Spleen (tissue), 7 donors: ENCODE measurements around the gene DBNL.

ENCODE experiments used
- CTCF ChIP-seq, 11 experiments: fragments of 200-600 bp in 7 of 11; fragments of 450-650 bp in 4 of 11; sonication (generic) in 4 of 11; IDR thresholded peaks in 8 of 11; conservative IDR thresholded peaks in 3 of 11; 1 replicate in 7 of 11; 2 replicates in 4 of 11; pipeline versions ENCODE4 v1.4.0 to v1.8.0; 2016 to 2021; ENCODE audit warnings: antibody characterized with exemption in 11 of 11, inconsistent platforms in 4 of 11, mild to moderate bottlenecking in 1 of 11
- POLR2A ChIP-seq, 3 donors: fragments of 450-650 bp; IDR thresholded peaks; one replicate each; pipeline ENCODE4 v1.5.1; 2017; ENCODE audit warnings: antibody characterized with exemption in 3 of 3, mild to moderate bottlenecking in 1 of 3
- donor health status: DM: no; HTN: no; CAD: no; lungs with moderate emphysema.
- donor health status: DM: no; HTN: no; CAD: no.
- donor health status: DM: no; HTN: no; CAD: no.

- TF ChIP-seq POLR2A (IDR thresholded peaks at IDR 0.05) (no peak), CTCF (IDR thresholded peaks at IDR 0.05 in 8 of 11, conservative IDR thresholded peaks at IDR 0.05 in 3 of 11) (no peak)
Measured at GRCh38 chr7:44108768-44109750, 64.6 kb downstream of the DBNL start.
